Mesenteric fat pad (tissue), 1 donor: ENCODE data around the gene CCDC50. TPM values are rescaled to one million over a fixed set of nuclear protein-coding genes. Genes with fewer than 3 reads are reported as not detected.

Experiments
- DNase-seq: peaks from one replicate; pipeline ENCODE4 v3.0.0-alpha.2; 2020; ENCODE audit warnings: low spot score
- total RNA-seq: library from RNA; stranded (reverse); fragmentation: NEBNext Ultra II Directional; extraction: Animal tissue kit (Norgen Biotek cat#: 25700); gene quantifications from one replicate; pipeline ENCODE4 v1.2.1, GENCODE V29; 2021
- donor health status: DM: yes; HTN: yes; CAD: no.

Gene CCDC50
- total RNA-seq, 1 donor from 2014 or later, result 120 TPM

DNA sequence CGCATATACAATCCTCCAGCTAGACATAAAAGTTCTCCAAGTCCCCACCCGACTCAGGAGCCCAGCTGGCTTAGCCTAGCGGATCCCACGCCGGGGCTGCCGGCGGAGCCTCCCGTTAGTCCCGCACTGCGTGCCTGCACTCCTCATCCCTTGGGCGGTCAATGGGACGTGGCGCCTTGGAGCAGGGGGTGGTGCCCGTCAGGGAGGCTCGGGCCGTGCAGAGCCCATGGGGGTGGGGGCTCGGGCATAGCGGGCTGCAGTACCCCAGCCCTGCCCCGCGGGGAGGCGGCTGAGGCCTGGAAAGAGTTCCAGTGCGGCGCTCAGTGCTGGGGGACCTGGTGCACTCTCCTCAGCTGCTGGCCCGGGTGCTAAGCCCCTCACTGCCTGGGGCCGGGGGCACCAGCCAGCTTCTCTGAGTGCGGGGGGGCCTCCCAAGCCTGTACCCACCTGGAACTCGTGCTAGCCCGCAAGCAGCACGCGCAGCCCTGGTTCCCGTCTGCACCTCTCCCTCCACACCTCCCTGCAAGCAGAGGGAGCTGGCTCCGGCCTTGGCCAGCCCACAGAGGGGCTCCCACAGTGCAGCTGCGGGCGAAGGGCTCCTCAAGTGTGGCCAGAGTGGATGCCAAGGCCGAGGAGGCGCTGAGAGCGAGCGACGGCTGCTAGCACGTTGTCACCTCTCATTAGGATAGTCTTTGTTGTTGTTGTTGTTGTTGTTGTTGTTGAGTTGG is 12.2 kb upstream of the CCDC50 start:
- DNase-seq, result no peak

DNA sequence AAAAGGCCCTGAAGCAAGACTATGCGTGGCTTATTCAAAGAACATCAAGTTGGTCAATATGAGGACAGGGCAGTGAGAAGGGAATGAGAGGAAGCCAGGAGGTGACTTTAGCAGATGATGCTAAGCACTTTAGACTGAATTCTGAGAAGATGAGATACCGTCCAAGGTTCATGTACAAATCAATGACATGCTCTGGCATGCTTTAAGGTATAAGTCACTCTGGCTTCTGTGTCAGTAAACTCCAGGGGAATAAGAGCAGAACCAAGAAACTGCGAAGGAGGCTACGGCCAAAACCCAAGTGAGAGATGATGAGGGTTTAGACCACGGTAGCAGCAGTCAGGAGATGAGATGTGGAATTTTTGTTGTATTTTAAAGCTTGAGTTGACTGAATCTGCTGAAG is 8.9 kb upstream of the CCDC50 start:
- DNase-seq, result no peak

DNA sequence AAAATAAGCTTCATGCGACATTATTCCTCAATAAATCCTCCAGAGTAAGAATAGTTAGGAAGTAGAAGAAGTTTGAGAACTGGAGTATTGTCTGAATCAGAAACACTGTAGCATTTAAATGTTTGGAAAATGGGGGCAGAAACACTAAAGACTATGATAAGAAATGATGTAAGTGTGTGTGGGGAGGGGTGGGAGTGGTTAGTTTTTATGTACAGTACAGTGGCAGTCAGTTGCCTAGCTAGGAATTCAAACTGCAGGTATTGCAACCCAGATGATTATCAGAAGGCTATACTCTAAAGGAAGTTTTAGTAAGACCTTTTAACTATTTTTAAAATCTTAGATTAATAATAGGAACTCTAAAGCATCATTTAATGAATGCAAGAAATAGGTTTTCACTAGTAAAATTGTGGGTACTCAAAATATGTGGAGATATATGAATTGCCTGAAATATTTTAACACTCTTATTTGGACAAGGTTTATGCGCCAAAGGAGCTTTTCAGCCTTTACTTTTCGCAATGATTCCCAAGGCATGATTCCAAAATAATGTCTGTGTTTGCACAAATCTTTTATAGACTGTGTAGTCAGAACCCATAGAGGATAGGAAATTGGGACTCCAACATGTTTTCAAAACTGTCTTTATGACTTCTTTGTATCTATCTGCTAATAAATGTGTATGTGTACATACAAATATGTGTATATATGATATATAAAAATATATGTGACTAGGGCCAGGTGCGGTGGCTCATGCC is 8.0 kb upstream of the CCDC50 start:
- DNase-seq, result no peak

DNA sequence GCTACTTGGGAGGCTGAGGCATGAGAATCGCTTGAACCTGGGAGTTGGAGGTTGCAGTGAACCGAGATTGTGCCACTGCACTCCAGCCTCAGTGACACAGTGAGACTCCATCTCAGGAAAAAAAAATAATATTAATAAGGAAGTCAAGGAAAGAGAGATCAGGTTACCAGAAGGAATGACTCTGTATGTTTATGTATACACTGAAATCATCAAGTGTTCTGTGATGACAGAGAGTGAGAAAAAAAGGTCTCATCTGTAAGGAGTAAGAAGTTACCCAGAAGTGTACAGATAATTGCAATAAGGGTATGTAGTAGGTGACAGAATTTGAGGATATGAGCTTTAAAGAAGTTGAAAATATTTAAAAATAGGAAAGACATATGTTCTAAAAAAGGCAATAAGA is 4.3 kb upstream of the CCDC50 start:
- no peak for DNase-seq

DNA sequence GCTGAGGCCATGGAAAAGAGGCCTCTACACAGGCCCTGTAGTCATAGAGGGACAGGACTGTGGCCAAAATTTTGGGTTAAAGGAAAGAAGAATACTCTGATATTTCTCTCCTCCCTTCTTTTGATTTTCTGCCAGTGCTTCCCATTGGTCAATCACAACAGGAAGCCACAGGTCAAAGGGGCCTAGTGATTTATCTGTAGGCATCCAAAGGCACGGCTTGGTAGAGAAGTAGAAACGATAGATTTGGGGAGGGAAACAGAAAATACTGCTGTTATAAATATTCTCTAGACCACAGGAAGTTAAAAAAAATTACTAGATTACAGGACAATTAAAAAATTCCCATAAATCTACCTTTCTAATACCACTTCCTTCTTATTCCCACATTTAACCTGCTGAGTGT is 1.7 kb upstream of the CCDC50 start:
- DNase-seq, result no peak

DNA sequence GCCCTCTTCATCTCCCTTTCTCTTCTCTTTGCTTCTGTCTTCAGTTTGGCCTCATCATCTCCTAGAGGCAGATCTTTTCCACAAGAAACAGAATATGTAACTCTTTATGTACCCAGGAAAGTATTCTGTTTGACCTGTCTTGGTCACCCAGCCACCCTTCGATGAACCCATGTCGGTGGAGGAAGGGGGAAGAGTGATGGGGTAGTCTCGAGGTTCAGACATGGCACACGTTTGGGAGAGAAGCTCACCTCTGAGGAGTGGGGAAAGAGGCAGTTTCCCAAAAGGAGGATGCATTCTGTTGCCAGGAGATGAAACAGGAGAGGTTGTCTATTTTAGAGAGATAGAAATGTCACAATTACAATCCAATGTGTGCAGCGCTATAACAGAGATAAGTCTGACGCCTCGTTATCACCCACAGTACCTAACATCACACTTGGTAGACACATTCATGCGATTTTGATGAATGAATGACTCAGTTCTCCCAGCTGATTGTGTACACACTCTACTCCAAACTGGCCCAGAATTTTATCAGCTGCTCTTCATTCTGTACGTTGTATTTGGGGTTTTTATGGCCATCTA is 722 bp upstream of the CCDC50 start:
- no peak for DNase-seq

DNA sequence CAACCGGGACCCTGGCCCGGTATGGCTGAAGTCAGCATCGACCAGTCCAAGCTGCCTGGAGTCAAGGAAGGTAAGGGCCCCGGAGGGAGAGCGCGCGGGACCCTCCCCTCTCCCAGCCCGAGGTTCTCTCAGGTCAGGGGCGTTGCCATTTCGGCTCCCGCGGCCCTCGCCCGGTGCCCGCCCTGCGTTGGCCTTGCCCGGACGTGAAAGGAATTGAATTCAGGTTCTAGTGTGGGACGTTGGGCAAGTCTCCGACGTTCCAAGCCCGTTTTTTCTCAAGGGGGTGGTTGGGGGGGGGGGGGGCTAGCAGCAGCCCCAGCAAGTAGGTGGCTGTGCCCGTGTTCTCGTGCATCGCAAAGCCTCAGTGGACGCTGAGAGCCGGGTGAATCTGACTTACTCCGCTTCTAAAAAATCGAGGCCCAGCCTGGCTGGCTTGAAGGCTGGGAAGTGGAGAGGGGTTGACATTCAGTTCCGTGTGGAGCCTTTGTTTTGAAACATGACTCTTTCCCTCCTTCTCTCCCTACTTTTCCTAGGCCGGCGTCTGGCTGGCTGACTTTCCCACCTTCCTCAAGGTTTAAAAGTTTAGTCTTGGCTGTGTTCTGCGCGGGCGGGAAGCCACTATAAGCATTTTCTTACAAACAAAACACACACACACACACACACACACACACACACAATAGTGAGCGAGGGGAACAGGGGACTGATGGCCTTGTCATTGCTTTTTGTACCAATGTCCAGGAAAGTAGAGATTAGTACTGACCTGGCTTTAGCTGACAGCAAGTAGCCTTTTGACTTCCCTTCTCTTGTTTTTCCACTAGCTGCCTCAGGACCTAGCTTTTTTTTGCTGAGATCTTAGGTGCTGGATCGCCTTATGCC is 698 bp downstream of the CCDC50 start, which contains the start of gene UTS2B:
Gene UTS2B (minus strand): TSS at position 873 of the 876 bp plus-strand sequence. CDS start 48,337 bp downstream, outside the sequence.
- DNase-seq, result no peak

DNA sequence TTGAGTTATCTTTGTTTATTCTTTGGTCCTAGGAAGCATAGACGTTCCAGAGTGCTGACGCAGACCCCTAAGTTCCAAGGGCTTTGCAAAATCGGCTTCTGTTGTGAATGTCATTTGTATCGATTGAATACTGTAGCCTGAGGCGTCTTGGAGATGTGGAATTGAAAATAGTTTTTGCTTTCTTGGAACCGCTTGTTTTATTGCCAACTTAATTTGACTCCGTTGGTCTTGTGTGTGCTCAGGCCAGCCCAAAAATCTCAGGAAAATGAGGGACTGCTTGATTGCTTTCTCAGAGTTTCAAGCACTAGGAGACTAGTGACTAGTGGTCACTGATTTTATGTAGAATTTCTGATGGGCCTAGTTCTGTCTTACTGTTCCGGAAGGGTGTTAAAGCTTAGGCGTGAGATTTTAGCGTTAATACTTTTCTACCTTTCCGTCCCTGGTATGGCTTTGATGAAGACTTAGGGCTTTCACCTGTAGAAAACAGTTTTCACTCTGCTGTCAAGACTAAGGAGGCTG is 1.4 kb downstream of the CCDC50 start:
- DNase-seq, result no peak

DNA sequence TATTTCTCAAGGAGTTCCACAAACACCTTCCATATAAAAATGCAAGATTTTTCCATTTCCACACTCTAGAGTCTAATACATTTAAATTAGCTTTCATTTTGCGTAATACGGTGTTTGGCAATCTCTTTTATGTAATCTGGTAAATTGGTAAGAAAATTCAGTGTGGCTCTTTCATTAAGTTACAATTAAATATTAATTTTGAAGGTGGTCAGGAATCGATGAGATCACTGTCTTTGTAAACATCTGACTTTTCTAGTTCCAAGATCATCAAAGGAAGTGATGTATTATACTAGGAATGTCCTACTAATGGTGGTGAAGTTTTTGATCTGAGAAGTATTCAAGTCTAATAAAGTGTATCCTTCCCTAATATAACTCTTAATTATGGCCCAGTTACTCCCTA is 2.2 kb downstream of the CCDC50 start:
- no peak for DNase-seq

DNA sequence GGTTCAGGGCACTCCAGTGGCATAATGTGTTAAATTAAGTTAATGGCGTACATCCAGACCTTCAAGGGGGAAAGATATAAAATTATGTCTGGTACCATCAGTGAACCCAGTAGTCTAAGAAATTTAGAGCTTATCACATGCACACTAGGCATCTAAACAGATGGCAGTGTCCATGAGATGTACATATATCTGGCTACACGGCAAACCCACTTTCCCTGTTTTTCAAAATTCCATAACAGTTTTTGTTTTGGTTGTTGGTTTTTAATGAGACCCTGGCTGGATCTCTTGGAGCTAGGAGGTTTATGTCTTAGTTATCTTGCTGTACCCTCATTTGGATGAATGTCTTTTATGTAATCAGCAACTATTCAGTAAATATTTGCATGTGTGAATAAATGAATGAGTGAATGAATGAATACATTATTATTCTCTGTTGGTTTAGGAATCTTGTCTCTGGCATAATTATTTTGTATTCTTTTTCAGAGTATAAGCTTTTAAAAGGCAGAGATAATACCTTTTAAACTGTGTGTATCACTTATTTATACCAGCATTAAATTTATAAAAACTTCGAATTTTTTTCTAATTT is 4.2 kb downstream of the CCDC50 start:
- DNase-seq, result no peak

DNA sequence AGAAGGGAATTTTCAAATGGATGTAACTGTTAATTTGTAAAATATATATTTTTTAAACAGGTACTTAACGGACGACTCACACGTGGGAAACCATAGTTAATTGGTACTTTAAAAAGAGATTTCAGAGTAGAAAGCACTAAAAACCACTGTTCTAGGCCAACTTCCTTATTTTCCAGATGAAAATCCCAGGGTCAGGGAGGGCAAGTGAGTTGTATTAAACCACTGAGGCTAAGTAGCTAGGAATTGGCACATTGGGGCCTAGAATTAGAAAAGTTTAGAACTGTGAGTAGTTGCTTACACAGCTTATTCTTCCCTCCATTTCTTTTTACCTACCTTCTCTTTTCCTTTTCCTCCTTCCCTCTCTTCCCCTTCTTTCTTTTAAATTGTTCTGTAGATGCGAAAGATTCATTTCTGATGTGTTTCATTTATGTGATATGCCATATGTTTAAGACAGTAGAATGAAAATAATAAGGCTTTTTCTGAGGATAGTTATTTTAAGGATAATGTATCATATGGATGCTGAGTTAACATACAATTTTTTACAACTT is 5.2 kb downstream of the CCDC50 start:
- DNase-seq, result no peak

DNA sequence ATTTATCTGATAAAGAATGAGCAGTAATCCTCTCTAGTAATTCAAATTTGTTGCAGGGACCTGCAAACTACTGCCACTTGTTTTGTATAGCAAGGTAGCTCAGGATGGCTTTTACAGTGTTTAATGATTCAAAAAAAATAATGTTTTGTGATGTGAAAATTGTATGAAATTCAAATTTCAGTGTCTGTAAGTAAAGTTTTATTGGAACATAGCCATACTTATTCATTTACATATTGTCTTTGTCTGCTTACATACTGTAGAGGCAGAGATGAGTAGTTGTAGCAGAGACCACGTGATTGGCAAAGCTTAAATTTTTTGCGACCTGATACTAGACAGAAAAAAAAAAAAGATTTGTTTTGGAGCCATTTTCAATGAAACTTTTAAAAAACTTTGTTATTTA is 7.6 kb downstream of the CCDC50 start:
- DNase-seq, result no peak

DNA sequence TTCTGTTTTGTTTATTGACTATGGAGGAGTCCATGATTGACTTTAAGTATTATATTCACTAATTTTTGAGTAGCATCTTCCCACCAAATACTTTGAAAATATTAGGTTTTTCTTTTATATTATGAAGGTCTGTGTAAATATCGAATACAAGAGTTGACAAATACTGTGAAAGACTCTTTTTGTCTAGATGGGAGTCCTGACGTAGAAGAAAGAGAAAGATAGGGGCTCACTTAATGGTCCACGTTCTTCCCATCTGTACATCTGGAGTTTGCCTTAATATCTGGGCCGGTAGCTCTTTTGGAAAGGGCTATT is 8.9 kb downstream of the CCDC50 start:
- DNase-seq, result no peak

DNA sequence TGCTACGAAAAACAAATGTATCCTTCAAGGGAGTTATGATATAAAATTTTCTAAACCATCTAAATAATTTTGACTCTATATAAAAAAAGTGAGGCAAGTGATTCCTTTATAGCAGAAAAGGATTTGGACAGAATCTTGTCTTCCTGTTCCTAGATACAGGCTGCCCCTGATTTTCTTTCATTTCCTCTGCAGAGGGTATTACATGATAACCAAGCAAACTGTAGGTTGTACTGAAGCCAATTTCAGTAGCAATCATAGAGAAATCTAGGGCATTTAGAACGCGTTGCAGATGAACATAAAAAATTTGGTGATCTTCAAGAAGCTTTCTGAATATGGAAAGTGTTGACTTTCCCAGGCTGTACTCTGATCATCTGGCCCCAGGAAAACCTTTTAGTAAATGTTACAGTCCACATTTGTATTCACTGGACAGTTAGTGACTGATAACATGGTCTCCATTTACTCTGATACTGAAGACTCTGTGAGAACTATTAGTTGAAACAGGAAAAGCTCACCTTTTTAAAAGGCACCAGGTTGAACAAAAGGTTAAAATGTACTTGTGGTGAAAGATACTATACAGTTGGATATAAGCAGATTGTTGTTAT is 10.2 kb downstream of the CCDC50 start:
- DNase-seq, result no peak

DNA sequence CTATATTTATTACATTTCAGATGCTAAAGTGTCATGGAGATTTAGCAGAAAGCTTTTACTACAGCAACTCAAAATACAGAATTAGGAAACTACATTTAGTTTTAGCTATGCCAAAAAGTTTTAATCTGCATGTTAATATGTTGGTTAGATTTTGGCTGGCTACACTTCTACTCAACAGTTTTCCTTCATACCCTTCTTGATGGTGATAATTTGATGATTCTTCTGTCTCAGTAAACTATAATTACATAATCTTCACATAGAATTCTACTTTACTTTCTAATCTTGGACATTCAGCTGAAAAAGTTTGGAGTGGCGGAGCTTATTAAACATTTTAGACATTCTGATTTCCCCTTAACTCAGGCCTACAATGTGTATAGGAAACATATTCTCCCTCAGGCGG is 11.2 kb downstream of the CCDC50 start:
- DNase-seq, result no peak

DNA sequence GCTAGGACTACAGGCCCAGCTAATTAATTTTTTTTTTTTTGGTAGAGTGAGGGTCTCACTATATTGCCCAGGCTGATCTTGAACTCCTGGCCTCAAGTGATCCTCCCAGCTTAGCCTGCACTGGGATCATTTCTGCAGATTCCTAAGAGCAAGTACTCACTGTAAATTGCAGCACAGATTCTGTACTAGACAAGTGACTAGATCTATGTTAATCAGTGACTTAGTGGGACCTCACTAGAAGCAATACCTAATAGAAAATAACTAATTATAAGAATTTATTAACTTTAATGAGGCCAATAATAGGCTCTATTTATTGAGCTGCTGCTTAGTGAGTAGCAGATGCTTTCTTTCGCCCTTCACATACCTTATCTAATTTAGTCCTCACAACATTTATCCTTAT is 11.8 kb downstream of the CCDC50 start:
- DNase-seq, result no peak

DNA sequence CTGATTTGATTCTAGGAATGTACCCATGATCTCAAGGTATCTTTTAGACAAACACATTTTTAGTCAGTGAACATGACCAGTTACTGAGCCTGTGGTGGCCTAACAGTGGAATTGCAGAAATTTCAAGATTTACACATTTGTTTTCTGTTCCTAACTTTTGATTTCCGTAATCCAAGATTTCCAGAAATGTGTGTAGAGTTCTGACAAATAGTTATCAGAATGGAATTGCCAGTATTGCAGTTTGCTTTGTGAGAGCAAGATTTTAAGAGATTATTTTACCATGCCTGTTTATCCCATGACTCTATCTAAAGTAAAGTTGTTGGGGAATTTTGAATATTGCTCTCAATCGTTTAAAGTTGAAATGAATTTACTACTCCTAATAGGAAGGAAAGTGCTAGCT is 12.8 kb downstream of the CCDC50 start:
- DNase-seq, result no peak

DNA sequence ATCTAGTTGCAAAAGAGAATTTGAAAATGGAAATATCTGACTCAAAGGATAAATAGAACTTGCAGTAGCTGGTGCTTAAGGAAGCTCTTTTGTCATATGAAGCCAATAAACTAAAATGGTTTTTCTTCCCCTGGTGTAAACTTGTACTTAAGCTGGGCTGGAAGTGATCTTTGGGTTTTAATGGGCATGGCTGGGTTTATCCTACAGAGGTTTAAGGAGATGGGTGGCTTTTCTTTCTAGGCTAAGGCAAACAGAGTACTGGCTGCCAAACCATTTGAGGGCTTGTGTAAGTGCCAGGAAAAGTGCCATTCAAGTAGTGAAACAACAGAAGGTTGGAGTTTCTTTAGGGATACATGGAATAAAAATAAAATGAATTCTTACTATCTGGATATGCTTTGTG is 13.2 kb downstream of the CCDC50 start:
- no peak for DNase-seq

DNA sequence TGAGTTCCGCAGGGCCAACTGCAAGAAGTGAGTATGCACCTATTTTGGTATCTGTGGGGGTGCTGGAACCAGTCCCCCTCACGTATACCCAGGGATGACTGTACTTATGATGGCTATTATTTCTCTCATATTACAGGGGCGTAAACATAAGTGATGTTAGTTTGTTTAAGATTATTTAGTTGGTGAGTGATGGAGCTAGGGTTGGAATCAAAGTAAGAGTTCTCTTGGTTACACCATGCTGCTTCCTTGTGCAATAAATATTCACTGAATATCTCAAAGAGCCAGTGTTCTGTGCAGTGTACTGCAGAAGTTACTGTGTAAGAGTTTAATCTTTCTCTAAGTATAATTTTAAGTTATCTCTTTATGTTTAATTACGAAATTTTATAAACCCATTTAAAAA is 13.9 kb downstream of the CCDC50 start:
- DNase-seq, result no peak

DNA sequence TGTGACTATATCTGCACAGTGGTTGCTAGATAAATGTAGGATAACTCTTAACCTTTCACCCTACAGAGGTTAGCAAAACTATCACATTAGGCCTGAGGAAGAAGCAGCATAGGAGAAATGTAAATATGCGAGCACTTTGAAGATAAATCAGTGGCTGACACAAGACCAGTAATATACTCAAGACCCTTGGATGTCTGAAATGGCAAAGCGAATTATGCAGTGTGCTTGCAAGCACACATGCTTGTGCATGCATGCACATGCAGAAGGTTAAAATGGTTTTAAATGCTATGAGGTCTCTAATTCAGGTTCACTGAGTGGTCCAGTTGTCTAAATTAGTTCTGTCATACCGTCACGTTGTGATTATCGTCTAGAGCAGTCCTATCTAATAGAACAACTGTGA is 14.7 kb downstream of the CCDC50 start:
- no peak for DNase-seq
